GM12878 (cell line): ENCODE data around the gene SRSF11. TPM values are rescaled to one million over a fixed set of nuclear protein-coding genes. Genes with fewer than 3 reads are reported as not detected.
A peak's percentile ranks its signal among the peaks of the same experiment; 100 is the strongest.

Experiments used
- ATAC-seq: fragments of 200-7000 bp; cut with Tn5 transposase; 3 replicates; pipeline ENCODE4 v1.9.1; 2020; ENCODE audit warnings: mild to moderate bottlenecking, moderate library complexity
- BruUV-seq: library from RNA; stranded (reverse); fragments of 400-500 nt; replicated peaks from 2 replicates; lab custom pipeline; 2021; lab: Mats Ljungman, UMichigan
- CTCF ChIA-PET: fragments of 300-600 bp; sonication (Branson Sonifier 250); formaldehyde crosslinking; extraction: SDS; loops from one replicate; lab custom pipeline; 2021; ENCODE audit warnings: inconsistent platforms; lab: Yijun Ruan, JAX
- POLR2A ChIA-PET: fragments of 350-600 bp; formaldehyde crosslinking; extraction: SDS; loops from one replicate; lab custom pipeline; 2021; ENCODE audit warnings: inconsistent platforms; lab: Charles Lee
- RAD21 ChIA-PET: fragments of 300-600 bp; sonication (Branson Sonifier 250); formaldehyde crosslinking; loops from one replicate; lab custom pipeline; 2023; ENCODE audit warnings: antibody characterized with exemption; ENCODE audit not compliant: unreplicated experiment; lab: Charles Lee
- SMC1A ChIA-PET: fragments of 300-600 bp; sonication (Branson Sonifier 250); formaldehyde crosslinking; loops from one replicate; lab custom pipeline; 2023; ENCODE audit not compliant: unreplicated experiment, uncharacterized antibody; lab: Charles Lee
- DNase-seq: peaks from one replicate; pipeline ENCODE4 v3.0.0-alpha.2; 2011; ENCODE audit warnings: low read depth, low spot score
- FAIRE-seq: peaks from 3 replicates; lab custom pipeline; 2011; peaks lifted over from hg19 to GRCh38; lab: Jason Lieb, UNC
- H2AFZ ChIP-seq: 2 replicates; pipeline ENCODE4 v1.6.0; 2011; ENCODE audit warnings: low read depth, low read length, control low read depth; ENCODE audit not compliant: control insufficient read depth
- H3K27ac ChIP-seq: 2 replicates; pipeline ENCODE4 v1.5.1; 2011; ENCODE audit warnings: control low read depth; ENCODE audit not compliant: control insufficient read depth, insufficient read depth
- H3K27me3 ChIP-seq, 2 experiments: replicated peaks in 1 of 2; 2 replicates each; pipeline versions ENCODE4 v1.6.0 to v1.6.1; 2011; ENCODE audit warnings: low read length in 1 of 2; ENCODE audit not compliant: control insufficient read depth in 2 of 2, insufficient read depth in 2 of 2
- H3K36me3 ChIP-seq, 2 experiments: 2 replicates each; pipeline ENCODE4 v1.5.1; 2011; ENCODE audit warnings: low read length in 1 of 2; ENCODE audit not compliant: control insufficient read depth in 2 of 2, insufficient read depth in 2 of 2
- H3K4me1 ChIP-seq: 2 replicates; pipeline ENCODE4 v1.6.1; 2011; ENCODE audit warnings: mild to moderate bottlenecking, low read length, moderate library complexity, mixed read lengths; ENCODE audit not compliant: control insufficient read depth, insufficient read depth
- H3K4me2 ChIP-seq: 2 replicates; pipeline ENCODE4 v1.6.0; 2011; ENCODE audit warnings: control low read depth; ENCODE audit not compliant: control insufficient read depth, insufficient read depth
- H3K4me3 ChIP-seq: fragments of 200-600 bp; sonication (generic); 2 replicates; pipeline ENCODE4 v1.5.1; 2016
- H3K79me2 ChIP-seq: 2 replicates; pipeline ENCODE4 v1.6.0; 2011; ENCODE audit warnings: low read length; ENCODE audit not compliant: control insufficient read depth, insufficient read depth
- H3K9ac ChIP-seq: 2 replicates; pipeline ENCODE4 v1.8.0; 2011; ENCODE audit warnings: low read length, control low read depth, mixed read lengths; ENCODE audit not compliant: control insufficient read depth, insufficient read depth
- H3K9me3 ChIP-seq: replicated peaks from 3 replicates; pipeline ENCODE4 v1.5.1; 2011; ENCODE audit warnings: mild to moderate bottlenecking, low read length; ENCODE audit not compliant: control insufficient read depth, insufficient read depth
- H4K20me1 ChIP-seq: 2 replicates; pipeline ENCODE4 v1.6.0; 2011; ENCODE audit not compliant: control insufficient read depth, insufficient read depth
- CBX5 ChIP-seq: sonication (generic); IDR thresholded peaks from 2 replicates; pipeline ENCODE4 v1.6.1; 2016; ENCODE audit warnings: low read depth, moderate library complexity, mild to moderate bottlenecking, inconsistent platforms
- HDGF ChIP-seq: fragments of 450-650 bp; IDR thresholded peaks from 2 replicates; pipeline ENCODE4 v1.6.1; 2016; ENCODE audit warnings: antibody characterized with exemption
- KAT2A ChIP-seq: conservative IDR thresholded peaks from 2 replicates; pipeline ENCODE4 v1.6.1; 2011; ENCODE audit warnings: low read depth, low read length; ENCODE audit not compliant: control insufficient read depth
- NFIC ChIP-seq: IDR thresholded peaks from 2 replicates; pipeline ENCODE4 v1.6.1; 2012; ENCODE audit warnings: low read depth, mild to moderate bottlenecking, inconsistent platforms, low read length, moderate library complexity
- NRF1 ChIP-seq: conservative IDR thresholded peaks from 2 replicates; pipeline ENCODE4 v1.6.1; 2011; ENCODE audit warnings: mild to moderate bottlenecking, low read depth, low read length, improper control_type of control experiment
- SPI1 ChIP-seq: IDR thresholded peaks from 2 replicates; pipeline ENCODE4 v1.6.1; 2011; ENCODE audit warnings: low read depth, mild to moderate bottlenecking, low read length, moderate library complexity, borderline replicate concordance; ENCODE audit not compliant: insufficient read depth
- TCF12 ChIP-seq: IDR thresholded peaks from 2 replicates; pipeline ENCODE4 v1.6.1; 2011; ENCODE audit warnings: low read depth, mild to moderate bottlenecking, low read length
- WGBS: methylation state at CpG from one replicate; pipeline ENCODE4 v1.1.6; 2016; ENCODE audit warnings: low lambda C conversion rate; ENCODE audit not compliant: insufficient replicate concordance, insufficient coverage; ENCODE audit errors: missing lambda C conversion rate; 5-methylcytosine and 5-hydroxymethylcytosine counted together
- in situ Hi-C: fragments of 300-500 bp; cut with MboI; formaldehyde crosslinking; loops from 9 replicates; pipeline ENCODE4 v1.14.3; 2018; ENCODE audit warnings: mixed read lengths
- intact Hi-C: fragments of 100-400 bp; cut with micrococcal nuclease; formaldehyde crosslinking; loops from one replicate; pipeline ENCODE4 v1.14.2; 2022; ENCODE audit not compliant: unreplicated experiment
- polyA plus RNA-seq, 11 experiments: library from polyadenylated mRNA; depleted of rRNA in 4 of 11; unstranded in 6 of 11; stranded (reverse) in 5 of 11; fragments of >200 nt; fragmentation: Nextera tagmentation in 4 of 11; fragmentation: Illumina TruSeq in 1 of 11; extraction: Ambion mirVana in 4 of 11; extraction: Trizol in 1 of 11; gene quantifications; 1 replicate in 1 of 11; 2 replicates in 10 of 11; pipeline versions ENCODE4 v1.2.1 to v1.2.3, GENCODE V29; 2011 to 2016; ENCODE audit warnings: inconsistent platforms in 2 of 11, missing spikeins in 2 of 11, low read depth in 1 of 11
- total RNA-seq, 4 experiments: library from RNA; depleted of rRNA in 3 of 4; stranded (reverse); fragments of >200 nt in 3 of 4; fragmentation: Illumina TruSeq in 1 of 4; extraction: Trizol in 1 of 4; gene quantifications; 2 replicates each; pipeline versions ENCODE4 v1.2.1 to v1.2.3, GENCODE V29; 2013 to 2021
- TF ChIP-seq, protein P1 (sequence below): fragments of 450-650 bp; IDR thresholded peaks from 2 replicates; pipeline ENCODE4 v1.6.1; 2014; ENCODE audit warnings: mild to moderate bottlenecking
- TF ChIP-seq, protein P2 (sequence below): fragments of 450-650 bp; IDR thresholded peaks from 2 replicates; pipeline ENCODE4 v1.6.1; 2018; ENCODE audit warnings: mild to moderate bottlenecking, low read depth, moderate library complexity; ENCODE audit not compliant: partially characterized antibody
- TF ChIP-seq, protein P3 (sequence below): fragments of 450-650 bp; IDR thresholded peaks from 2 replicates; pipeline ENCODE4 v1.6.1; 2017; ENCODE audit warnings: mild to moderate bottlenecking, low read depth, inconsistent platforms; ENCODE audit not compliant: poor library complexity, severe bottlenecking
- TF ChIP-seq, protein P4 (sequence below): IDR thresholded peaks from 2 replicates; pipeline ENCODE4 v1.6.1; 2012; ENCODE audit warnings: mild to moderate bottlenecking, low read depth, low read length

The SRSF11 gene
- total and polyA plus RNA-seq, 10 of the 15 experiments (the other 5 are each of a cell fraction or from before 2014, with no cell fraction given): 83.0 to 424 (median 207) TPM

DNA sequence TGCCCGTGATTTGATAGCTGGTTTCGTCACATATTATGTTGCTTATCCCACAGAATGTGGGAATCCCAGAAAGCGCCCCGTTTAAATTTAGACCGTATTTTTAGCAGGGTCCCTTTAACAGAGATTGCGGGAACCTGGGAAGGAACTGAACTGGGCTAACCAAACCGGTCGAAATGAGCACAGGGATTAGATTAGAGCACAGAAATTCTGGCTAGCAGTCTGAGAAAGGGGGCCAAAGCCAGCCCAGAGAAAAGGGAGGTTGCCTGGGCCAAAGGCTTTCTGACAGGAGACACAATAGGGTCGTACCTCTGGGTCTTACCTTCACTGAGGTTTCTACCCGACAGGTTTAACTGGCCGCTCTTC lies 16.1 kb upstream of the SRSF11 start:
- CTCF ChIA-PET: interaction anchor here (1.4 kb wide), 1 partner anchor 23 kb away, joined by 3 read pairs; no protein-coding TSS in a partner anchor
- H3K4me3 ChIP-seq: peak overlapping the region; percentile 83
- H4K20me1 ChIP-seq: no peaks in the 10 kb centered on the region
- POLR2A ChIA-PET: interaction anchor here (1.2 to 3.3 kb wide), 2 partner anchors 15 to 16 kb away, joined by 5 to 21 read pairs; partner anchors contain the start of gene SRSF11
- FAIRE-seq (no peak), DNase-seq (no peak), ATAC-seq (peak; percentile 34)
- no peaks in the 10 kb centered on the region for H3K9me3 ChIP-seq
- peaks cover 92% of the 10 kb centered on the region for H3K79me2 ChIP-seq
- BruUV-seq: TSS peak; percentile 76
- RAD21 ChIA-PET: interaction anchor here (1.3 kb wide), 1 partner anchor 22 kb away, joined by 3 read pairs; no protein-coding TSS in a partner anchor
- H3K27ac ChIP-seq: peak overlapping the region; percentile 74
- H2AFZ ChIP-seq: peak overlapping the region; percentile 93
- WGBS: 2% methylated on average over 11 of the region's 11 CpGs
- intact Hi-C loops: loop anchor here (1.0 to 10.0 kb wide), 4 partner anchors 16 to 876 kb away; partner anchors contain the start of genes ANKRD13C, CTH, SRSF11 and ZRANB2
- peak overlapping the region; percentile 52 for H3K4me2 ChIP-seq
- in situ Hi-C loops: no loop called here
- H3K36me3 ChIP-seq: no peaks in the 10 kb centered on the region; a peak in 1 of 4 replicates
- SMC1A ChIA-PET: interaction anchor here (0.7 to 1.0 kb wide), 3 partner anchors 14 to 301 kb away, joined by 3 to 4 read pairs (median 3); no protein-coding TSS in a partner anchor
- no peaks in the 10 kb centered on the region for H3K27me3 ChIP-seq
- peaks cover 6% of the 10 kb centered on the region for H3K4me1 ChIP-seq
- peak overlapping the region; percentile 83 for H3K9ac ChIP-seq
- TF ChIP-seq, protein P1, sequence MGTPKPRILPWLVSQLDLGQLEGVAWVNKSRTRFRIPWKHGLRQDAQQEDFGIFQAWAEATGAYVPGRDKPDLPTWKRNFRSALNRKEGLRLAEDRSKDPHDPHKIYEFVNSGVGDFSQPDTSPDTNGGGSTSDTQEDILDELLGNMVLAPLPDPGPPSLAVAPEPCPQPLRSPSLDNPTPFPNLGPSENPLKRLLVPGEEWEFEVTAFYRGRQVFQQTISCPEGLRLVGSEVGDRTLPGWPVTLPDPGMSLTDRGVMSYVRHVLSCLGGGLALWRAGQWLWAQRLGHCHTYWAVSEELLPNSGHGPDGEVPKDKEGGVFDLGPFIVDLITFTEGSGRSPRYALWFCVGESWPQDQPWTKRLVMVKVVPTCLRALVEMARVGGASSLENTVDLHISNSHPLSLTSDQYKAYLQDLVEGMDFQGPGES: no peak
- TF ChIP-seq NRF1: no peak
- TF ChIP-seq, protein P2, sequence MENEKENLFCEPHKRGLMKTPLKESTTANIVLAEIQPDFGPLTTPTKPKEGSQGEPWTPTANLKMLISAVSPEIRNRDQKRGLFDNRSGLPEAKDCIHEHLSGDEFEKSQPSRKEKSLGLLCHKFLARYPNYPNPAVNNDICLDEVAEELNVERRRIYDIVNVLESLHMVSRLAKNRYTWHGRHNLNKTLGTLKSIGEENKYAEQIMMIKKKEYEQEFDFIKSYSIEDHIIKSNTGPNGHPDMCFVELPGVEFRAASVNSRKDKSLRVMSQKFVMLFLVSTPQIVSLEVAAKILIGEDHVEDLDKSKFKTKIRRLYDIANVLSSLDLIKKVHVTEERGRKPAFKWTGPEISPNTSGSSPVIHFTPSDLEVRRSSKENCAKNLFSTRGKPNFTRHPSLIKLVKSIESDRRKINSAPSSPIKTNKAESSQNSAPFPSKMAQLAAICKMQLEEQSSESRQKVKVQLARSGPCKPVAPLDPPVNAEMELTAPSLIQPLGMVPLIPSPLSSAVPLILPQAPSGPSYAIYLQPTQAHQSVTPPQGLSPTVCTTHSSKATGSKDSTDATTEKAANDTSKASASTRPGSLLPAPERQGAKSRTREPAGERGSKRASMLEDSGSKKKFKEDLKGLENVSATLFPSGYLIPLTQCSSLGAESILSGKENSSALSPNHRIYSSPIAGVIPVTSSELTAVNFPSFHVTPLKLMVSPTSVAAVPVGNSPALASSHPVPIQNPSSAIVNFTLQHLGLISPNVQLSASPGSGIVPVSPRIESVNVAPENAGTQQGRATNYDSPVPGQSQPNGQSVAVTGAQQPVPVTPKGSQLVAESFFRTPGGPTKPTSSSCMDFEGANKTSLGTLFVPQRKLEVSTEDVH: no peak
- TF ChIP-seq KAT2A: no peak
- TF ChIP-seq CBX5: no peak
- TF ChIP-seq TCF12: no peak
- TF ChIP-seq NFIC: no peak
- TF ChIP-seq, protein P3, sequence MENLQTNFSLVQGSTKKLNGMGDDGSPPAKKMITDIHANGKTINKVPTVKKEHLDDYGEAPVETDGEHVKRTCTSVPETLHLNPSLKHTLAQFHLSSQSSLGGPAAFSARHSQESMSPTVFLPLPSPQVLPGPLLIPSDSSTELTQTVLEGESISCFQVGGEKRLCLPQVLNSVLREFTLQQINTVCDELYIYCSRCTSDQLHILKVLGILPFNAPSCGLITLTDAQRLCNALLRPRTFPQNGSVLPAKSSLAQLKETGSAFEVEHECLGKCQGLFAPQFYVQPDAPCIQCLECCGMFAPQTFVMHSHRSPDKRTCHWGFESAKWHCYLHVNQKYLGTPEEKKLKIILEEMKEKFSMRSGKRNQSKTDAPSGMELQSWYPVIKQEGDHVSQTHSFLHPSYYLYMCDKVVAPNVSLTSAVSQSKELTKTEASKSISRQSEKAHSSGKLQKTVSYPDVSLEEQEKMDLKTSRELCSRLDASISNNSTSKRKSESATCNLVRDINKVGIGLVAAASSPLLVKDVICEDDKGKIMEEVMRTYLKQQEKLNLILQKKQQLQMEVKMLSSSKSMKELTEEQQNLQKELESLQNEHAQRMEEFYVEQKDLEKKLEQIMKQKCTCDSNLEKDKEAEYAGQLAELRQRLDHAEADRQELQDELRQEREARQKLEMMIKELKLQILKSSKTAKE: no peak
- TF ChIP-seq SPI1: no peak
- TF ChIP-seq, protein P4, sequence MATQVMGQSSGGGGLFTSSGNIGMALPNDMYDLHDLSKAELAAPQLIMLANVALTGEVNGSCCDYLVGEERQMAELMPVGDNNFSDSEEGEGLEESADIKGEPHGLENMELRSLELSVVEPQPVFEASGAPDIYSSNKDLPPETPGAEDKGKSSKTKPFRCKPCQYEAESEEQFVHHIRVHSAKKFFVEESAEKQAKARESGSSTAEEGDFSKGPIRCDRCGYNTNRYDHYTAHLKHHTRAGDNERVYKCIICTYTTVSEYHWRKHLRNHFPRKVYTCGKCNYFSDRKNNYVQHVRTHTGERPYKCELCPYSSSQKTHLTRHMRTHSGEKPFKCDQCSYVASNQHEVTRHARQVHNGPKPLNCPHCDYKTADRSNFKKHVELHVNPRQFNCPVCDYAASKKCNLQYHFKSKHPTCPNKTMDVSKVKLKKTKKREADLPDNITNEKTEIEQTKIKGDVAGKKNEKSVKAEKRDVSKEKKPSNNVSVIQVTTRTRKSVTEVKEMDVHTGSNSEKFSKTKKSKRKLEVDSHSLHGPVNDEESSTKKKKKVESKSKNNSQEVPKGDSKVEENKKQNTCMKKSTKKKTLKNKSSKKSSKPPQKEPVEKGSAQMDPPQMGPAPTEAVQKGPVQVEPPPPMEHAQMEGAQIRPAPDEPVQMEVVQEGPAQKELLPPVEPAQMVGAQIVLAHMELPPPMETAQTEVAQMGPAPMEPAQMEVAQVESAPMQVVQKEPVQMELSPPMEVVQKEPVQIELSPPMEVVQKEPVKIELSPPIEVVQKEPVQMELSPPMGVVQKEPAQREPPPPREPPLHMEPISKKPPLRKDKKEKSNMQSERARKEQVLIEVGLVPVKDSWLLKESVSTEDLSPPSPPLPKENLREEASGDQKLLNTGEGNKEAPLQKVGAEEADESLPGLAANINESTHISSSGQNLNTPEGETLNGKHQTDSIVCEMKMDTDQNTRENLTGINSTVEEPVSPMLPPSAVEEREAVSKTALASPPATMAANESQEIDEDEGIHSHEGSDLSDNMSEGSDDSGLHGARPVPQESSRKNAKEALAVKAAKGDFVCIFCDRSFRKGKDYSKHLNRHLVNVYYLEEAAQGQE: no peak
- no peak for TF ChIP-seq HDGF
